ENCODE data around the gene GPSM3.

GRCh38 chr6:32198866-32199265, 6.4 kb upstream of the GPSM3 start:
- TF ChIP-seq CREB1 (IDR thresholded peaks at IDR 0.05; ENCODE audit: low read depth) (no peak), TEAD4 (IDR thresholded peaks at IDR 0.05) (no peak), EP300 (IDR thresholded peaks at IDR 0.05; ENCODE audit: borderline replicate concordance) (no peak), REST (IDR thresholded peaks at IDR 0.05; ENCODE audit: low read depth) (no peak), RAD21 (IDR thresholded peaks at IDR 0.05; ENCODE audit: low read depth) (no peak), MAX (IDR thresholded peaks at IDR 0.05) (no peak)

Data from Ishikawa (cell line).